Calu3 (cell line): Measurements from ENCODE around the gene ENG. TPM values are rescaled to one million over a fixed set of nuclear protein-coding genes. Genes with fewer than 3 reads are reported as not detected.

ENCODE experiments used
- BruUV-seq: library from RNA; stranded (reverse); fragments of 400-500 nt; replicated peaks from 2 replicates; lab custom pipeline; 2021; lab: Mats Ljungman, UMichigan
- CTCF ChIA-PET: fragments of 300-600 bp; sonication (Branson Sonifier 250); formaldehyde crosslinking; loops from one replicate; lab custom pipeline; 2022; ENCODE audit warnings: antibody characterized with exemption; lab: Charles Lee
- DNase-seq: peaks from one replicate; pipeline ENCODE4 v3.0.0; 2022
- H3K27ac Mint-ChIP-seq: one replicate; pipeline ENCODE4 v1.8.0; 2022; ENCODE audit warnings: mixed read lengths; ENCODE audit not compliant: unreplicated experiment
- H3K27me3 Mint-ChIP-seq: one replicate; pipeline ENCODE4 v1.8.0; 2022; ENCODE audit warnings: mixed read lengths; ENCODE audit not compliant: unreplicated experiment
- H3K36me3 Mint-ChIP-seq: one replicate; pipeline ENCODE4 v1.8.0; 2022; ENCODE audit warnings: mild to moderate bottlenecking, moderate library complexity, mixed read lengths; ENCODE audit not compliant: insufficient read depth, unreplicated experiment
- H3K4me1 Mint-ChIP-seq: one replicate; pipeline ENCODE4 v1.8.0; 2022; ENCODE audit warnings: mild to moderate bottlenecking, low read depth, mixed read lengths; ENCODE audit not compliant: unreplicated experiment
- H3K4me3 Mint-ChIP-seq: one replicate; pipeline ENCODE4 v1.8.0; 2022; ENCODE audit warnings: mild to moderate bottlenecking, low read depth, moderate library complexity, mixed read lengths; ENCODE audit not compliant: unreplicated experiment
- H3K9me3 Mint-ChIP-seq: one replicate; pipeline ENCODE4 v1.8.0; 2022; ENCODE audit warnings: low read depth, mixed read lengths; ENCODE audit not compliant: unreplicated experiment
- intact Hi-C: fragments of 100-400 bp; cut with micrococcal nuclease; formaldehyde crosslinking; loops from one replicate; pipeline ENCODE4 v1.10.0; 2022; ENCODE audit not compliant: unreplicated experiment
- total RNA-seq: library from RNA; stranded (reverse); gene quantifications from 2 replicates; pipeline ENCODE4 v1.2.3, GENCODE V29; 2022
- TF ChIP-seq, protein P1 (sequence below): fragments of 200-600 bp; IDR thresholded peaks from one replicate; pipeline ENCODE4 v1.8.0; 2022; ENCODE audit warnings: antibody characterized with exemption; ENCODE audit not compliant: unreplicated experiment

ENG gene
- total RNA-seq, 1 experiment from 2014 or later: not detected

DNA sequence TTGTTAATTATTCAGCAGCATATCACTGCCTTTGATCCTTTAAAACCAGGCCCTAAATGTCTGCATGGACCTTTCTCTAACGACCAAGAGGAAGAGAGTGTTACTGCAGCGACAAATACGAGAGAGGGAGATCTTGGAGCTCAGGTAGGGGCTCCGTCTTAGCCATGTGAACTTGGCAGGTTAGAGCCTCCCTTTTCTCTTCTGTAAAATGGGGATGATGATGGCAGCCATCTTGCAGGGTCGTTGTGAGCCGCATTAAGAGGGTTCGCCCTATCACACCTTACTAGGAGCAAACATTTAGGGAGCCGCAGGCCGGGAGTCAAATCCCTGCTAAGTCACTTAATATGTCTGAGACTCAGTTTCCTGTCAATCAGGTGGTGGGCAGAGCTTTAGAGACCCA lies 1.6 kb downstream of the ENG start:
- CTCF ChIA-PET: no interaction called here
- no peak for DNase-seq
- H3K36me3 Mint-ChIP-seq: no peaks in the 10 kb centered on the region
- peaks cover 11% of the 10 kb centered on the region for H3K27me3 Mint-ChIP-seq
- no peak overlapping the region for H3K27ac Mint-ChIP-seq
- TF ChIP-seq, protein P1, sequence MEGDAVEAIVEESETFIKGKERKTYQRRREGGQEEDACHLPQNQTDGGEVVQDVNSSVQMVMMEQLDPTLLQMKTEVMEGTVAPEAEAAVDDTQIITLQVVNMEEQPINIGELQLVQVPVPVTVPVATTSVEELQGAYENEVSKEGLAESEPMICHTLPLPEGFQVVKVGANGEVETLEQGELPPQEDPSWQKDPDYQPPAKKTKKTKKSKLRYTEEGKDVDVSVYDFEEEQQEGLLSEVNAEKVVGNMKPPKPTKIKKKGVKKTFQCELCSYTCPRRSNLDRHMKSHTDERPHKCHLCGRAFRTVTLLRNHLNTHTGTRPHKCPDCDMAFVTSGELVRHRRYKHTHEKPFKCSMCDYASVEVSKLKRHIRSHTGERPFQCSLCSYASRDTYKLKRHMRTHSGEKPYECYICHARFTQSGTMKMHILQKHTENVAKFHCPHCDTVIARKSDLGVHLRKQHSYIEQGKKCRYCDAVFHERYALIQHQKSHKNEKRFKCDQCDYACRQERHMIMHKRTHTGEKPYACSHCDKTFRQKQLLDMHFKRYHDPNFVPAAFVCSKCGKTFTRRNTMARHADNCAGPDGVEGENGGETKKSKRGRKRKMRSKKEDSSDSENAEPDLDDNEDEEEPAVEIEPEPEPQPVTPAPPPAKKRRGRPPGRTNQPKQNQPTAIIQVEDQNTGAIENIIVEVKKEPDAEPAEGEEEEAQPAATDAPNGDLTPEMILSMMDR: no peak
- H3K4me3 Mint-ChIP-seq: no peak overlapping the region
- H3K9me3 Mint-ChIP-seq: peaks cover 8% of the 10 kb centered on the region
- BruUV-seq: no TSS peak
- H3K4me1 Mint-ChIP-seq: no peaks in the 10 kb centered on the region
- intact Hi-C loops: no loop called here

DNA sequence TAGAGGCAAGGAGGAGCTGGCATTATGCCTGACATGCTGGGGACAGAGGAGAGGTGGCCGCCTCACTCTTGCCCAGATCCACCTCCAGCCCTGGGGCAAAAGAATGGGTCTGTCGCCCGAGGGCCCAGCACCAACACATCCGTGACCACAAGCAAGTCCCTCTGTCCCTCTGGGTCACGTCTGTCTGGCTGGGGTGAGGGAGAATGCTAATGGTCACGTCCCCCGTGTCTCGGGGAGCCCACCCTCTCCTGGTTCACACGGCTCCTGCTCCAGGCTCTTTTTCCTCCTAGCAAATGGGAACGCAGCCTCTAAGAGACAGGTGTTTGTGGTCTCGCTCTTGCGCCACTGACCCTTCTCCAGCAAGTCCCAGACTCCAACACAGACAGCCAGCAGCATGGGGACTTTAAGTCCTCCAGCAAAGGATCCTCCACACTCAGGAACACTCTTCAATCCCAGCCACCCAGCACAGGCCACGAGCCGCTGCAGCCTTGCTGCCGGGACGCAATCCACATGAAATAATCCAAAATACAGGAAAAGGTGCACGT lies 4.1 kb downstream of the ENG start:
- H3K9me3 Mint-ChIP-seq: peaks cover 8% of the 10 kb centered on the region
- intact Hi-C loops: no loop called here
- no peak overlapping the region for H3K4me3 Mint-ChIP-seq

DNA sequence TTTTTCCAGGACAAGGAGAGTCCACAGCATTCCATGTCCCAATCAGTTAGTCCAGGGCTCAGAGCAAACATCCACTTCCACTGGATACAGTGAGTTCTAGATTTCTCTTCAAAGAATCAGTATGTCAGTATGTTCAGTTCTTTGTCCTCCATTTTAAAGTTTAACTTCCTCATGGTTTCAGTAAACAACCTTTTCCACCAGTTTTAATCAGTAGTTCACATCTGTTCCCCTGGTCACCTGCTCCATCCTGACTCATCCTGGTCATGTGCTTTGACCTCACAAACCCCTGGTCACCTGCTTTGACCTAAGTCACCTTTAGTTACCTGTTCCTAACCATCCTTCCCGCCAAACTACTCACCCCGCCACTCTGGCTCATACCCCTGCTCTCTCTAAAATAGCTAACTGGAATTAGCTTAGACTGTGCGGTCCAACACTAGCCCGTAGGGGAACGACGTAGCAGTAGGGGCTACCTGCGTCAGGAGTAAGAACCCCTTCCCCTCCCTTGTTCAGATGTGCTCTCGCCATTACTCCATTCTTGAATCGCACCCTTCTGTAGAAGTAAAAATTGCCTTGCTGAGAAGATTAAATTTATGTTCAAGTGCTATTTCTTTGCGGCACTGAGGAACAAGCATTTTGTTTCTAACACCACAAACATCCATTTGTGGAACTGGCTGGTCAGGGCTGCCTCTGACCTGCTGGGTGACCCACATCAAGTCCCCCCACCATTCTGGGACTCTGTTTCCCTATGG lies 5.5 kb downstream of the ENG start:
- Mint-ChIP-seq H3K27me3 (peaks cover 11% of the 10 kb centered on the region), H3K36me3 (no peaks in the 10 kb centered on the region), H3K4me1 (no peaks in the 10 kb centered on the region), H3K4me3 (no peak overlapping the region), H3K27ac (no peak overlapping the region), H3K9me3 (peaks cover 8% of the 10 kb centered on the region)
- intact Hi-C loops: no loop called here
- CTCF ChIA-PET: no interaction called here
- no peak for DNase-seq
- no TSS peak for BruUV-seq
- TF ChIP-seq, protein P1: no peak

More for the DNA sequence above, 4.1 kb downstream of the ENG start:
- BruUV-seq: no TSS peak
- H3K36me3 Mint-ChIP-seq: no peaks in the 10 kb centered on the region
- H3K27ac Mint-ChIP-seq: no peak overlapping the region
- H3K4me1 Mint-ChIP-seq: no peaks in the 10 kb centered on the region
- TF ChIP-seq, protein P1: no peak
- peaks cover 11% of the 10 kb centered on the region for H3K27me3 Mint-ChIP-seq
- DNase-seq: no peak
- CTCF ChIA-PET: no interaction called here

DNA sequence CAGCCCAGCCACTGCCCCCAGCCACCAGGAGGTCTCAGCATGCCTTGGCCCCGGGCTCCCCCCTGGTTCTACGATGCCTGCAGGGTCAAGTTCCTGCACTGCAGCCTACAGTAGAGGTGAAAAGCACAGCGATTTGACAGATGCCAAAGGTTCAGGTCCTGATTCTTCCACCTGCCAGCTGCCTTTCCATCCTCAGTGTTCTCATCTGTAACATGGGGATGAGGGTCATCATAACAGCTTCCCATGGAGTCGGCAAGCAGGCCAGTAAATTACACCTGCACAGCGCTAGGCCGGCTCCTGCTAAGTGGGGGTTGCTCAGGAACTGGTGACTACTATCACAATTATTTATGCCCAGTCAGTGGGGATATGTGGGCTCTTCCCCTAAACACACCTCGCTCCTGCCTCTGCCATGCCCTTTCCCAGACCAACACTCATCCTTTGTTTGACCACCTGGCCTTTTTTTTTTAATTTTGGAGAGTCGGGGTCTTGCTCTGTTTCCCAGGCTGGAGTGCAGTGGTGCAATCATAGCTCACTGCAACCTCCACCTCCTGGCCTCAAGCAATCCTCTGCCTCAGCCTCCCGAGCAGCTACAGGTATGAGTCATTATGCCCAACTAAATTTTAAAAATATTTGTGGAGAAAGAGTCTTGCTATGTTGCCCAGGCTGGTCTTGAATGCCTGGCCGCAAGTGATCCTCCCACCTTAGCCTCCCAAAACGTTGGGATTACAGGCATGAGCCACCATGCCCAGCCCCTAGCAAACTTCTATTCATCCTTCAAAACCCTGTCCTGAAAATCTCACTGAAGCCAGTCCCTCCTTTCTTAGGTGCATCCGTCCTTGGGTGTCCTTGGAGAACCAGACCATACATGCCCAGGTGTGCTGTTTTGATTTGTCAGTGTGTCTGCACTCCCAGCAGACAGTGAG lies 6.4 kb downstream of the ENG start:
- no TSS peak for BruUV-seq
- Mint-ChIP-seq H3K4me3 (no peak overlapping the region), H3K9me3 (peaks cover 8% of the 10 kb centered on the region), H3K4me1 (no peaks in the 10 kb centered on the region), H3K27me3 (peaks cover 11% of the 10 kb centered on the region), H3K36me3 (no peaks in the 10 kb centered on the region), H3K27ac (no peak overlapping the region)
- CTCF ChIA-PET: no interaction called here
- DNase-seq: no peak
- TF ChIP-seq, protein P1: no peak
- intact Hi-C loops: no loop called here
